Adipocyte (in vitro differentiated cells): ENCODE measurements around the gene CDKN3.
"Not testable (repeated sequence)": the region's sequence is repeated elsewhere in the genome, so short reads cannot be mapped to it uniquely, and the experiment has no call there.

Source experiments
- DNase-seq: peaks from one replicate; pipeline ENCODE4 v3.0.0-alpha.2; 2015; ENCODE audit warnings: low read depth
- H3K27me3 ChIP-seq: replicated peaks from 2 replicates; pipeline ENCODE4 v1.7.0; 2013; ENCODE audit warnings: mild to moderate bottlenecking, low read length, moderate library complexity; ENCODE audit not compliant: control insufficient read depth, insufficient read depth
- H3K36me3 ChIP-seq: 2 replicates; pipeline ENCODE4 v1.7.0; 2013; ENCODE audit warnings: low read length, mild to moderate bottlenecking, moderate library complexity; ENCODE audit not compliant: control insufficient read depth, insufficient read depth, severe bottlenecking
- H3K4me1 ChIP-seq: 2 replicates; pipeline ENCODE4 v1.7.0; 2013; ENCODE audit warnings: mild to moderate bottlenecking, low read length, moderate library complexity; ENCODE audit not compliant: control insufficient read depth, insufficient read depth
- H3K4me3 ChIP-seq: 2 replicates; pipeline ENCODE4 v1.7.0; 2013; ENCODE audit warnings: mild to moderate bottlenecking, low read length, moderate library complexity
- H3K9ac ChIP-seq: 2 replicates; pipeline ENCODE4 v1.7.0; 2013; ENCODE audit warnings: mild to moderate bottlenecking, low read length, moderate library complexity
- H3K9me3 ChIP-seq: 2 replicates; pipeline ENCODE4 v1.7.0; 2013; ENCODE audit warnings: mild to moderate bottlenecking, low read length, moderate library complexity; ENCODE audit not compliant: control insufficient read depth

CDKN3 gene

GRCh38 chr14:54427871-54428270 is 31.1 kb downstream of the CDKN3 start:
- no peak overlapping the region for H3K9ac ChIP-seq
- no peaks in the 10 kb centered on the region for H3K4me1 ChIP-seq
- H3K4me3 ChIP-seq: no peak overlapping the region
- DNase-seq: no peak
- H3K36me3 ChIP-seq: peaks cover 76% of the 10 kb centered on the region
- no peaks in the 10 kb centered on the region for H3K27me3 ChIP-seq
- H3K9me3 ChIP-seq: no peaks in the 10 kb centered on the region

DNA sequence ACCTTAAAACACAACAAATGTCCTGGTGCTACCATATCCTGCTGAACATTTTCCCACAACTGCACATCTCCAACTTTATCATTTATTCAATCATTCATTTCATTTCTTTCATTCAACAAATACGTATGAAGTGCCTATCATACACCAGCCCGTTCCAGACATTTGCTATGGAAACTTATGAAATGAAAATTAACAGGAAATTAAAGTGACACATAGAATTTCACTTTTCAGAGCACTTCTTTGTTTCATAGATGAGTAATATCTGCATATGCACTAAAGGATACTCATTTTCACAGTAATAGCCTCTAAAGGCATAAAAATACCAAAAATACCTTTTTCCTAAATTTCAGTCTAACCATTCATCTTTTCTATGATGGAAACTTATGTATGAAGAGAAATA is 31.7 kb downstream of the CDKN3 start:
- no peak for DNase-seq
- H3K9ac ChIP-seq: no peak overlapping the region
- no peaks in the 10 kb centered on the region for H3K9me3 ChIP-seq
- H3K4me3 ChIP-seq: no peak overlapping the region
- H3K27me3 ChIP-seq: no peaks in the 10 kb centered on the region
- peaks cover 75% of the 10 kb centered on the region for H3K36me3 ChIP-seq
- no peaks in the 10 kb centered on the region for H3K4me1 ChIP-seq

GRCh38 chr14:54435500-54435981 is 38.7 kb downstream of the CDKN3 start:
- peak; percentile 62 for DNase-seq
- Histone ChIP-seq H3K4me1 (peaks cover 21% of the 10 kb centered on the region), H3K9ac (no peak overlapping the region)

DNA sequence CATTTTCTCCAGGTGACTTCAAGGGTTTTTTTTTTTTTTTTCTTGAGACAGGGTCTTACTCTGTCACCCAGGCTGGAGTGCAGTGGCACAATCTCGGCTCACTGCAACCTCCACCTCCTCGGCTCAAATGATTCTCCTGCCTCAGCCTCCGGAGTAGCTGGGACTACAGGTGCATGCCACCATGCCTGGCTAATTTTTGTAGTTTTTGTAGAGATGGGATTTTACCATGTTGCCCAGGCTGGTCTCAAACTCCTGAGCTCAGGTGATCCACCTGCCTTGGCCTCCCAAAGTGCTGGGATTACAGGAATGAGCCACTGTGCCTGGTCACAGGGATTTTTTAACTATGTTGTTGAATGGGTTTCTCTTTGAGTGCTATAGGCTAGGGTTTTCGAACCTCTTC is 41.1 kb downstream of the CDKN3 start:
- H3K9me3 ChIP-seq: not testable (repeated sequence)

More at GRCh38 chr14:54435500-54435981, 38.7 kb downstream of the CDKN3 start:
- Histone ChIP-seq H3K4me3 (no peak overlapping the region), H3K36me3 (peaks cover 23% of the 10 kb centered on the region), H3K27me3 (no peaks in the 10 kb centered on the region), H3K9me3 (no peaks in the 10 kb centered on the region)

DNA sequence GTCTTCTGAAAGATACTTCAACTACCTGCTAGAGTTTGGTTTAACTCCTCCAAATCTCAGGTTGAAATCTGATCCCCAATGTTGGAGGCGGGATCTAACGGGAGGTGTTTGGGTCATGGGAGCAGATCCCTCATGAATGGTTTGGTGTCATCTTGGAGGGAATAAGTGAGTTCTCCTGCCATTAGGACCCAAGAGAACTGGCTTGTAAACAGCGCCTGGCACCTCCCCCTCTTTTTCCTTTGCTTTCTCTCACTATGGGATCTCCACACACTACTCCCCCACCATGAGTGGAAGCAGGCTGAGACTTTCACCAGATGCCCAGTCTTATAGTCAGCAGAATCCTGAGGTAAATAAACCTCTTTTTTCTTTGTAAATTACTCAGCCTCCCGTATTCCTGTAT is 41.9 kb downstream of the CDKN3 start:
- no peaks in the 10 kb centered on the region for H3K9me3 ChIP-seq
- H3K4me1 ChIP-seq: peaks cover 26% of the 10 kb centered on the region
- H3K36me3 ChIP-seq: peaks cover 8% of the 10 kb centered on the region
- no peak for DNase-seq
- H3K4me3 ChIP-seq: no peak overlapping the region
- H3K27me3 ChIP-seq: no peaks in the 10 kb centered on the region
- no peak overlapping the region for H3K9ac ChIP-seq

More for the DNA sequence above, 41.1 kb downstream of the CDKN3 start:
- not testable (repeated sequence) for H3K36me3 ChIP-seq, DNase-seq, H3K9ac ChIP-seq, H3K27me3 ChIP-seq, H3K4me3 ChIP-seq
- H3K4me1 ChIP-seq: peaks cover 26% of the 10 kb centered on the region

DNA sequence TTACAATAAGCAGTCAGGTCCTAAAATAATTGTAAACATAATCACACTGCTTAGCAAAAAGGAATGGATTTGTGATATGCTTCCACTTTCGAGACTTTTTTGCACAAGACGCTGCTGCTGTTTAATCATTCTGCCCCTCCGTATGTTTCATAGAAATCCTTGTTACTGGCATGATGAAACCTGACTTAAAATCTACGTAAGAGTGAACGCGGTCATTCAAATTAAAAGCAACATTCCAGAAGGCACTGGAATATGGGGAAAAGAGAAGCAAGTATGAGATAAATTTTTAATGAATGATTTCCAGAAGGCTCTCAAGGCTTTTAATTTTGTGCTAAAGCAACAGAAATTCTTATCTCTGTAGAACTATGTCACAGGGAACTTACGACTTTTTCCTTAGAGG is 43.2 kb downstream of the CDKN3 start:
- Histone ChIP-seq H3K36me3 (no peaks in the 10 kb centered on the region), H3K9ac (peak overlapping the region; percentile 93), H3K4me1 (peaks cover 36% of the 10 kb centered on the region), H3K4me3 (peak overlapping the region; percentile 94), H3K9me3 (no peaks in the 10 kb centered on the region), H3K27me3 (no peaks in the 10 kb centered on the region)
- DNase-seq: peak; percentile 73

GRCh38 chr14:54440476-54440872 is 43.7 kb downstream of the CDKN3 start:
- no peaks in the 10 kb centered on the region for H3K9me3 ChIP-seq
- H3K4me3 ChIP-seq: peak overlapping the region; percentile 94
- H3K36me3 ChIP-seq: no peaks in the 10 kb centered on the region
- no peaks in the 10 kb centered on the region for H3K27me3 ChIP-seq
- H3K4me1 ChIP-seq: peaks cover 34% of the 10 kb centered on the region
- peak overlapping the region; percentile 93 for H3K9ac ChIP-seq
- DNase-seq: no peak

DNA sequence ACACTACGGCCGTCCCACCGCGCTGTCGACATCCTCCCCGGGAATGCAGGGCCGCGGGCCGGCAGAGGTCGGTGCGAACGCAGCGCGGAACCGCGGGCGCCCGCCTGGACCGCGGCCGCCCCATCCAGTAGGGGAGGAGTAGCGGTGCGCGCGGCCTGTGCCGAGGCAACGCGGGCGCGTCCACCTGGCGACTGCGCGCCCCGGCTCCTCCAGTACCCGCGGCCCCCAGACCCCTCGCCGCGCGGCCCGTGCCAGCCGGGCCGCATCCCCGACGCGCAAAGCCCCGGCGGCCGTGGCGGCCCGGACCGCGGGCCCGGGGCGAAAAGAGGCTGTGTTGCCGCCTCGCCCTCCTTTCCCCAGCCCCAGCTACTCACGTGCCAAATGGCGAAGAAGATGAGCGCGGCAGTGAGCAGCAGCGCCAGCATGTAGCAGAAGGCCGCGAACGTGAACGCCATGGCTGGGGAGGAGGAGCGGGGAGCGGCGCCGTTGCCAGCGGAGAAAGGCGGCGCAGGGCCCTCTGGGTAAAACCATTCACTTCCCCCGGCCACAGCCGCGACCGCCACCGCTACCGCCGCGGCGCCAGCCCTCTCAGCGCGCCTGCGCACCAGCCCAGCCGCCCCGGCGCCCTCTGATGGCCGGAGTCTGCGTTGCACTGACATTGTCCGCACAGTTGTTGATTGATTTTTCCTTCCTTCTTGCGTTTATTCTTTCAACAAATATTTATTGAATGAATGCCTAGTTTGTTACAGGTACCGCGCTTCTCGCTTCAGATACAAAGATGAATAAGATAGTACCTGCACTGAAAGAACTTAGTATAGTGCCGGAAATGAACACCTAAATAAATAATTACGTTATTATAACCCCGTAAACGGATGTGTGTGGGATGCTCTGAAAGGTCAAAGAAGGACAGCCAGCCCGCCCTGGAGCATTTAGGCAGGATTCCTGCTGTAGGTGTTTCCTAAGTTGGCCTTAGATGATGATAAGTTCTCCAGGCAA is 44.4 kb downstream of the CDKN3 start, which contains the start of gene CNIH1:
Gene CNIH1, minus strand, starts transcription at position 502 of the 996 bp plus-strand sequence. Its CDS starts 47 bp downstream, at position 455.
- Histone ChIP-seq H3K36me3 (no peaks in the 10 kb centered on the region), H3K9me3 (no peaks in the 10 kb centered on the region), H3K9ac (peak within 1 kb of the TSS; percentile 93), H3K4me3 (peak within 1 kb of the TSS; percentile 94), H3K4me1 (peaks cover 29% of the 10 kb centered on the region), H3K27me3 (no peaks in the 10 kb centered on the region)
- DNase-seq: peak; percentile 97

- H3K36me3 ChIP-seq, H3K27me3 ChIP-seq, H3K9me3 ChIP-seq, DNase-seq, H3K4me3 ChIP-seq, H3K9ac ChIP-seq: not testable (repeated sequence)
- peaks cover 43% of the 10 kb centered on the region for H3K4me1 ChIP-seq
These were observed 46.2 kb downstream of the CDKN3 start for GRCh38 chr14:54442961-54443360.

DNA sequence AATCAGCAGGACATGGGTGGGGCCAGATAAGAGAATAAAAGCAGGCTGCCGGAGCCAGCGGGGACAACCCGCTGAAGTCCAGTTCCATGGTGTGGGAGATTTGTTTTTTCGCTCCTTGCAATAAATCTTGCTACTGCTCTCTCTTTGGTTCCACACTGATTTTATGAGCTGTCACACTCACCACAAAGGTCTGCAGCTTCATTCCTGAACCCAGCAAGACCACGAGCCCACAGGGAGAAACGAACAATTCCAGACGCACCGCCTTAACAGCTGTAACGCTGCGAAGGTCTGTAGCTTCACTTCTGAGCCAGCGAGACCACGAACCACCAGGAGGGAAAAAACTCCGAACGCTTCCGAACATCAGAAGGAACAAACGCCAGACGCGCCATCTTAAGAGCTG is 47.2 kb downstream of the CDKN3 start:
- H3K9me3 ChIP-seq: no peaks in the 10 kb centered on the region
- H3K4me1 ChIP-seq: peaks cover 37% of the 10 kb centered on the region
- no peak overlapping the region for H3K9ac ChIP-seq
- no peak for DNase-seq
- H3K36me3 ChIP-seq: no peaks in the 10 kb centered on the region
- no peak overlapping the region for H3K4me3 ChIP-seq
- no peaks in the 10 kb centered on the region for H3K27me3 ChIP-seq

DNA sequence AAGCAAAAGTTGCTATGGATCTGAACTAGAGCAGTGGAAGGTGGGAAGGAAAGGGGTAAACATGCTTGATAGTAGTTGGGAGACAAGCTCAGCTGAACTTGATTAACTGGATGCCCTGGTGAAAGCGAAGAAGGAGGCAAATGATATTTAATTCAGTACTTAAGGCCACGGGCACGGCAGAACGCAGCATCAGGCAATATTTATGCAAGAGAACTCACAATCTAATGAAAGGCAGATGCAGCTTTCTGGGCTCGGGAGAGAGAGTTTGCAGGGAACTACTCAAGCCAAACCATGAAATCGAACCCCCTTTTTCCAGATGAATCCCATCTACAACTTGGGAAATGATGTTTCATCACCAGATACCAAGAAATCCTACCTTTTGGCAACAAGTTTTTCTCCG is 47.9 kb downstream of the CDKN3 start:
- peak; percentile 88 for DNase-seq
- H3K9ac ChIP-seq: no peak overlapping the region
- H3K9me3 ChIP-seq: no peaks in the 10 kb centered on the region
- H3K27me3 ChIP-seq: no peaks in the 10 kb centered on the region
- no peaks in the 10 kb centered on the region for H3K36me3 ChIP-seq
- H3K4me3 ChIP-seq: peak overlapping the region; percentile 13
- peaks cover 36% of the 10 kb centered on the region for H3K4me1 ChIP-seq
